ENCODE data around the gene RNGTT.

RNGTT gene

DNA sequence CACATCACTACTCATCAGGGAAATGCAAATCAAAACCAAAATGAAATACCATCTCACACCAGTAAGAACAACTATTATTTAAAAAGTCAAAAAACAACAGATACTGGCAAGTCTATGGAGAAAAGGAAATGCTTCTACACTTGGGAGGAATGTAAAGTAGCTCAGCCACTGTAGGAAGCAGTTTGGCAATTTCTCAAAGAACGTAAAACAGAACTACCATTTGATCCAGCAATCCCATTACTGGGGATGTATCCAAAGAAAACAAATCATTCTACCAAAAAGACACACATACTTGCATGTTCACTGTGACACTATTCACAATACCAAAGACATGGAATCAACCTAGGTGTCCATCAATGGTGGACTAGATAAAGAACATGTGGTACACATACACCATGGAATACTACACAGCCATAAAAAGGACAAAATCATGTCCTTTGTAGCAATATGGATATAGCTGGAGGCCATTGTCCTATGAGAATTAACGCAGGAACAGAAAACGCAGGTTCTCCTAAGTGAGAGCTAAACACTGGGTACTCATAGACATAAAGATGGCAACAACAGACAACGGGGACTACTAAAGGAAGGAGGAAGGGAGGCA is 260.4 kb downstream of the RNGTT start:
- DNase-seq (ENCODE audit: low read depth), result no peak
- no peak overlapping the region for H3K4me3 ChIP-seq (ENCODE audit: control insufficient read depth, low read depth, low read length)
- TF ChIP-seq, protein P1, sequence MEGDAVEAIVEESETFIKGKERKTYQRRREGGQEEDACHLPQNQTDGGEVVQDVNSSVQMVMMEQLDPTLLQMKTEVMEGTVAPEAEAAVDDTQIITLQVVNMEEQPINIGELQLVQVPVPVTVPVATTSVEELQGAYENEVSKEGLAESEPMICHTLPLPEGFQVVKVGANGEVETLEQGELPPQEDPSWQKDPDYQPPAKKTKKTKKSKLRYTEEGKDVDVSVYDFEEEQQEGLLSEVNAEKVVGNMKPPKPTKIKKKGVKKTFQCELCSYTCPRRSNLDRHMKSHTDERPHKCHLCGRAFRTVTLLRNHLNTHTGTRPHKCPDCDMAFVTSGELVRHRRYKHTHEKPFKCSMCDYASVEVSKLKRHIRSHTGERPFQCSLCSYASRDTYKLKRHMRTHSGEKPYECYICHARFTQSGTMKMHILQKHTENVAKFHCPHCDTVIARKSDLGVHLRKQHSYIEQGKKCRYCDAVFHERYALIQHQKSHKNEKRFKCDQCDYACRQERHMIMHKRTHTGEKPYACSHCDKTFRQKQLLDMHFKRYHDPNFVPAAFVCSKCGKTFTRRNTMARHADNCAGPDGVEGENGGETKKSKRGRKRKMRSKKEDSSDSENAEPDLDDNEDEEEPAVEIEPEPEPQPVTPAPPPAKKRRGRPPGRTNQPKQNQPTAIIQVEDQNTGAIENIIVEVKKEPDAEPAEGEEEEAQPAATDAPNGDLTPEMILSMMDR (IDR thresholded peaks at IDR 0.05; ENCODE audit: control insufficient read depth, insufficient read depth, low read depth, low read length, missing control alignments), result no peak

DNA sequence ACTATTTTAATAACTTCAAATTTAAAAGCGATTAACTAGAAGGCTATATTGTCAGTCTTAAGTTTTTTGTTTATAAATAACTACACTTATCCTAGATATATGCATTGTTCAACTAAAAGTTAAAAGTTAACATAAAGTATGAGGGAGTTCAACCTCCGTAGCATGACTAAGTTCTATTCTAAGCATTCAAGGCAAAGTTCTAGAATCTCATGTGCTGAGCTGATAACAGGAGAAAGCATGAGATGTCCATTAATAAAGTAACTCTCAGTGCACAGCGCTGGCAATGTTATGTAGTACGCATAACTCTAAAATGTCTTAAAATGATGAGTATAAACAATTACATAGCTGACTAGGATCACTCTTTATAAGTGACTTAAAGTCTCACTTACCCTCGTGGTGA is 264.8 kb downstream of the RNGTT start:
- DNase-seq (ENCODE audit: low read depth), result no peak
- TF ChIP-seq, protein P1 (IDR thresholded peaks at IDR 0.05; ENCODE audit: control insufficient read depth, insufficient read depth, low read depth, low read length, missing control alignments), result no peak
- no peak overlapping the region for H3K4me3 ChIP-seq (ENCODE audit: control insufficient read depth, low read depth, low read length)

DNA sequence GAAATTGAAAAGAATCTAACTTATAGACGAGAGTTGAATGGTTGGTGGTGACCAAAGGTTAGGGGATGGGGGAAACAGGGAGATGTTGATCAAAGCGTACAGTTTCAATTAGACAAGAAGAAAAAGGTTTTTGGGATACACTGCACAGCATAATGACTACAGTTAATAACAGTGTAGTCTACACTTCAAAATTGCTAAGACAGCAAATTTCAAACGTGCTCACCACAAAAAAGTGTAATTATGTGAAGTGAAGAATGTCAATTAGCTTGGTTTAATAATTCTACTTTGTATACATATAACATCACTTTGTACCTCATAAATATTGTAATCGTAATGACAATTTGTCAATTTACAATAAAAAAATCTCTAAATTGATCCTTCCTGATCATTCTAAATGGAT is 267.5 kb downstream of the RNGTT start:
- no peak overlapping the region for H3K4me3 ChIP-seq (ENCODE audit: control insufficient read depth, low read depth, low read length)
- TF ChIP-seq, protein P1 (IDR thresholded peaks at IDR 0.05; ENCODE audit: control insufficient read depth, insufficient read depth, low read depth, low read length, missing control alignments), result no peak
- no peak for DNase-seq (ENCODE audit: low read depth)

DNA sequence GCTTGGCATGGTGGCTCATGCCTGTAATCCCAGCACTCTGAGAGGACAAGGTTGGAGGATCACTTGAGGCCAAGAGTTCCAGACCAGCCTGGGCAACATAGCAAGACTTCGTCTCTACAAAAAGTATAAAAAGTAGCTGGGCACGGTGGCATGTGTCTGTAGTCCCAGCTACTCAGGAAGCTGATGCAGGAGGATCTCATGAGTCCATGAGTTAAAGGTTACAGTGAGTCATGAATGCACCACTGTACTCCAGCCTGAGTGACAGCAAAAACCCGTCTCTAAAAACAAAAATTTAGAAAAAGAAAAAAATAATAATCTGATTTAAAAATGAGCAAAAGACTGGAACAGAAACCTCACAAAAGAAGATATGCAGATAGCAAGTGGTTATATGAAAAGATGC is 279.7 kb downstream of the RNGTT start:
- H3K4me3 ChIP-seq (ENCODE audit: control insufficient read depth, low read depth, low read length), result no peak overlapping the region
- no peak for DNase-seq (ENCODE audit: low read depth)
- TF ChIP-seq, protein P1 (IDR thresholded peaks at IDR 0.05; ENCODE audit: control insufficient read depth, insufficient read depth, low read depth, low read length, missing control alignments), result no peak

DNA sequence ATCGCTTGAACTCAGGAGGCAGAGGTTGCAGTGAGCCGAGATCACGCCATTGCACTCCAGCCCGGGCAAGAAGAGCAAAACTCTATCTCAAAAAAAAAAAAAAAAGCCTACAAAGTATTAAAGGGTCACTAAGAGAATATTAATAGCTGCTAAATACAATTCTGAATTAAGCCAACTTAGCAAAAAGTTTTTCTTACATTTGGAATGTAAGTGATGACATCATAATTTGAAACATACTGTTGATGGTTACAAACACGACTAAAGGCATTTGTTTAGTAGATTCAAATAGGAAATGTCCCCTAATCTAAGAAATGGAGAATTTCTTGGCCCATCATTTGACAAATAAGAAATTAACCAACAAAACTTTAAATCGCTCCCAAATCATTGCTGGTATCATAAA is 282.8 kb downstream of the RNGTT start:
- TF ChIP-seq, protein P1 (IDR thresholded peaks at IDR 0.05; ENCODE audit: control insufficient read depth, insufficient read depth, low read depth, low read length, missing control alignments), result no peak
- DNase-seq (ENCODE audit: low read depth), result no peak
- H3K4me3 ChIP-seq (ENCODE audit: control insufficient read depth, low read depth, low read length), result no peak overlapping the region

DNA sequence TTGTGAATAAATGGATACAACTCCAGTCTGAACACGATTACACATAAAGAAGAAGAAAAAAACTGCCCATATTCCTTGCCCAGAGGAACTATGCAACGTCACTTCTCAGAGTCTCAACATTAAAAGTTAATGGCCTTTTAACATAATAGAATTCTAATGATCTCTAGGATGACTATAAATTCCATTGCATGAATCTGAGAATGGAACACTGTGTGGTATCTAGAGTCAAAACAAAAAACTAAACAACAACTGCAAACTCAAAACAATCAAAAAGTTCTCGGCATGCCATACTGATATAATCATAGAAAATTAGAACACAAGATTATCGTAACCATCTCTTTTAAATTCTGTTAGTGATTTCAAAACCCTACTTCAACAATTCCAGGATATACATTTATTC is 283.6 kb downstream of the RNGTT start:
- TF ChIP-seq, protein P1 (IDR thresholded peaks at IDR 0.05; ENCODE audit: control insufficient read depth, insufficient read depth, low read depth, low read length, missing control alignments), result no peak
- no peak for DNase-seq (ENCODE audit: low read depth)
- H3K4me3 ChIP-seq (ENCODE audit: control insufficient read depth, low read depth, low read length), result no peak overlapping the region

DNA sequence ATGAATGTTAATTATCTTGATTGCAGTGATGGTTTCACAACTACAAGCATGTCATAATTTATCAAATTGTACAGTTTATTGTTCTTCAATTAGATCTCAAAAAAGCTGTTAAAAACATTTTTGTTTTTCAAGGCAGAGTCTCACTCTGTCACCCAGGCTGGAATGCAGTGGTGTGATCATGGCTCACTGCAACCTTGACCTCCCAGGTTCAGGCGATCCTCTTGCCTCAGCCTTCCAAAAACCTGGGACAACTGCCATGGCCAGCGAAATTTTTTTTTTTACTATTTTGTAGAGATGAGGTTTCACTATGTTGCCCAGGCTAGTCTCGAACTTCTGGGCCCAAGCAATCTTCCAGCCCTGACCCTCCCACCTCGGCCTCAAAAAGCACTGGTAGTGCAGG is 286.1 kb downstream of the RNGTT start:
- no peak overlapping the region for H3K4me3 ChIP-seq (ENCODE audit: control insufficient read depth, low read depth, low read length)
- no peak for DNase-seq (ENCODE audit: low read depth)
- TF ChIP-seq, protein P1 (IDR thresholded peaks at IDR 0.05; ENCODE audit: control insufficient read depth, insufficient read depth, low read depth, low read length, missing control alignments), result no peak
